CD4-positive, alpha-beta T cell treated with Interleukin-17A for 4 hours (primary cell): Measurements from ENCODE around the gene AMBRA1.

Experiments used
- DNase-seq: peaks from one replicate; pipeline ENCODE4 v3.0.0-alpha.2; 2020; ENCODE audit warnings: mixed read lengths

The AMBRA1 gene

GRCh38 chr11:46574656-46575055 is 19.2 kb downstream of the AMBRA1 start:
- DNase-seq = no peak

DNA sequence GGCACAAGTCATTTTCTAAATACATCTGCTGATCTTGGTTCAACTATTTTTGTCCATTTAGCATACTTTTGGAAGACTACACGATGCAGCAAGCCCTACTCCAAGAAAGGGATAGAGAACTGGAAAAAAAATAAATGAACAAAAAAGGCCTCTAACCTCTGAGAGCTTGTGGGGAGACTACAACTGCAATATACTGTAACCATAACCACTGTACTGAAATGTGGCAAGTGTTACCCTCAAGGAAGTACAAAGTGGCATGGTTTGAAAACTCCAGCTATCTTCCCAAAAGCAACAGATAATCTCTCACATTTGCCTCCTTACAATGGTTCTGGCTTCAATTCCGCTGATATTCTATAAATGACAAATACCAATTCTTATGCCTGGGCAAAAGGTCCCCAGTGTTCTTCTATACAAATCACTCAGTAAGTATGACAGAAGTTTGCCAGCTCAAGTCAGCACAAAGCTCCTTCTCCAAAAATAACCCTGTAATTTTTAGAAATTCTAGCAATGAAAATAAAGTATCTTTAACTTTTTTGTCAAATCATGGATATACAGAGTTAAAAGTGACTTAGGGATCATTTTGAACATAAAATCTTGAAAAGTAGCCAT is 22.9 kb downstream of the AMBRA1 start:
- DNase-seq = no peak

DNA sequence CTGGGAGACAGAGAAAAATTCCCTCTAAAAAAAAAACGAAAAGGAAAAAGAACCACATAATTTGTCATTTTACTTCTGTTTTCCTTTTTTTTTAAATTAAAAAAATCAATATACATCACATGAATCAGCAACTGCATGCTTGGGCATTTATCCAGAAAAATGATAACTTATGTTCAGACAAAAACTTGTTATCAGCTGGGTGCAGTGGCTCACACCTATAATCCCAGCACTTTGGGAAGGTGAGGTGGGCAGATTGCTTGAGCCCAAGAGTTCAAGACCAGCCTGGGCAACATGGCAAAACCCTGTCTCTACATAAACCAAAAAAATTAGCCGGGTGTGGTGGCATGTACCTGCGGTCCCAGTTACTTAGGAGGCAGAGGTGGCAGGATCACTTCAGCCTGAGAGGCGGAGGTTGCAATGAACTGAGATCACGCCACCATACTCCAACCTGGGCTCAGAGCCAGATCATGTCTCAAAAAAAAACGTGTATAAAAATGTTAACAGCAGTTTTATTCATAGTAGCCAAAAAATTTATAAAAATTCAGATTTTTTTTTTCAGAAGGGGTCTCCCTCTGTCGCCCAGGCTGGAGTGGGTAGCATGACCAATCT is 28.5 kb downstream of the AMBRA1 start:
- DNase-seq = no peak

DNA sequence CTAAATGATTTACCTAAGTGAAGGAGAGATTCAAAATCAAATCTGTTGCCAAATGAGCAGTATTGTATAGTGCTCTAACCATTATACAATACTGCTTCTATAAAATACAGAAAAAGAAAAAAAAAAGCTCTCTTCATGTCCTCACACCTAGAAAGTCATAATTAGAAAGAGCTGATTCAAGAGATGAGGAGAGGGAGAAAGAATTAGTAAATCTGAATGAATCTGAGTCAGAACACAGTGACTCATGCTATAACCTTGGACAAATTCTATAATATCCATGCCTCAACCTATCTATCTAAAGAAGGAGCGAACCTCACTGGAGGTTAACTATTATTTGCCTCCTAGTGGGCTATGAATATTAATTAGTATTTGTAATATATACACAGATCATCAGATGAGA is 29.4 kb downstream of the AMBRA1 start:
- no peak for DNase-seq

GRCh38 chr11:46562527-46562926 is 31.3 kb downstream of the AMBRA1 start:
- DNase-seq = no peak

DNA sequence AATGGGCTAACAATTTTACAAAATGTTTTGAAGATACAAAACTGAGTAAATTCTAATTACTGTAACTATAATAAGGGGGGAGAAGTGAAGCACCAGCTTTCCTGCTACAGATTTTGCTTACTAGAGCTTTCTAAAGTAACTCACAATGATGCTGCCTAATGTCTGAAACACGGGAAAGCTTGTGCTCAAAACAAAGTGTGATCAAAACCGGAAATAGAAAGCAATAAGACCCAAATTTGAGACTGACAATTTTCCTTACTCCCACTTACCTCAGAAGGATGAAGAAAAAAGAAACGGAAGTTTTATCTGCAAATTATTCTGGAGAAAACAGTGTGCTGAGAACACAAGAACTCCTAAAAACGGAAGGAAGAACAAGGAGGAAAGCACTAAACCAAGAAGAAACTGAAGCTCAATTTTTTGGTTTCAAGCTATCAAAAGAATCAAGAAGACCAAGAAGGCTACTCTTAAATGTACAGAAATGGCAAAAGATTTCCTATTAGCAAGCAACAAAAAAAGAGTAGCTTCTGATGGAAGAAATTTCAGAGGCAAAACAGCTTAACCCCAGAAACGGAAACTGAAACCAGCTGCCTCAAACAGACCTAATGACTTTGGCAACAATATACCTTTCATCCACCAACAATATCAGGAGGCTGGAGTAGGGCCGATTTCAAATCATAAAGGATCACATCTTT is 33.4 kb downstream of the AMBRA1 start:
- peak; percentile 25 for DNase-seq

DNA sequence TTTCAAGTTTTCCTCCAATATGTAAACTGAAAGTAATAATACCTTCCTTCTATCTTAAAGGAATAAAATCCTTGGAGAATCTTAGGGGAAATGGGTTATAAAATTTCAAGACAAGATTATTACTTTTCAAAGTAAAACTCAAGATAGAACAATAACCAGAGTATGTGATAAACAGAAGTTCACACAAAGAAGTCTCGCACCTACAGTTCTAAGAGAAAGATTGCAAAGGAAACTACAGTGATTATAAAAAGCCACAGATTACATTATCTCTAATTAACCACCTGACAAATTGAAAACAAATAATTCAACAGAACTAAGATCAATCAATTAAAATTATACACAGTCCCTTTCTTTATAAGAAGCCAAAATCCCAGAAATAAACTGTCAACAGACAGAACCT is 34.0 kb downstream of the AMBRA1 start:
- DNase-seq = no peak

- DNase-seq = no peak
Observed at GRCh38 chr11:46557684-46558151, 36.1 kb downstream of the AMBRA1 start.

GRCh38 chr11:46555267-46556054 is 38.4 kb downstream of the AMBRA1 start:
- DNase-seq = no peak

DNA sequence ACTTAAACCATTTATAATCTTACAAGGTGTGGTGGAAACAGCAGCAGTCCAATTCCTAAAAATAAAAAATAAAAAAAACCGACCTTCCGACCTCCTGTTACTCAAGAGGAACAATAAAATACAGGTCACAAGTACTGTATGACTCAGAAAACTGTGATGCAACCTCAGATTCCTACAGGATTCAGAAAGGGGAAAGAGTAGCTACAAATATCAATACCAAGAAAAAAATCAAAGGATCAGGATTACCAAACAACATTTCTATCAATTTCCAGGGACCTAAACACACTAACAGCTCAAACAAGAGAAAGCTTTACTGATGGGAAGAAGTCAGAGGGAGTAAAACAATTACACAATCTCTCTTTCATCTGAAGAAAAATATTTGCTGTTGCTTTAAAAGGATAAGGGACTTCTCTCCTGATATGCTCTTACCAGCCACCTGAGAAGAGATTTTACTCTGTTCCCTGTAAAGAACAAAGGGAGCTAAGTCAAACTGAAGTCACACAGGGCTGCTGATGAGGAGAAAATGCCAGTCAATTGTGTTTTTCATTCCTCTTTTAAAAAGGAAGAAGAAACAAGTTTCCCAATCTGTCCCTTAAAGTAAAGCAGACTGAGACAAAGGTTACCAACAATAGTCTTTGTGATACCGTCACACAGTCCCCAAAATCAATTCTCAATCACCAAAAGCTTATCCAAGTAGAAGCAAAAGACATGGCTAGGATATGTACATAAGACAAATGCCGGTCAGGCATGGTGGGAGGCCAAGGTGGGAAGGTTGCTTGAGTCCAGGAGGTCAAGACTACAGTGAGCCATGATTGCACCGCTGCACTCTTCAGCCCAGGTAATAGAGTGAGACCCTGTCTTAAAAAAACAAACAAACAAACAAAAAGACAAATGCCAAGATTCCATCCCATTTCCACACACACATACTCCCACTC is 39.3 kb downstream of the AMBRA1 start:
- DNase-seq = no peak

DNA sequence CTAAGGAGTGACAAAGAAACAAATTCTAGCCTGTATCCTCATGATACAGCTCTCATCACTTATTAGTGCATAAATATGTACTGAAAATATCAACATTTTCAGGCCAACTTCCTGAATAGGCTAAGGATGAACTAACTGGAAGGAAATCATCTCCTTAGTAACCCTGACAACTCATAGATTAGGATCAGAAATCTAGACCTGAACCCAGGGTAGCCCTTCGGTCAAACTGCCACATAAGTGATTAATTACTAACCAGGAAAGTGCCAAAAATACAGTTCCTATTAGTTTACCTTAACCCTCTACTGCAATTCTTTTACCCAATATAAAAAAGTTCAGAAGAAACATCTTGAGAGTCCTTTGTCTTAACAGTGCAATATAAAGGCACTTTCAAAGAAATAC is 40.0 kb downstream of the AMBRA1 start:
- DNase-seq = no peak

DNA sequence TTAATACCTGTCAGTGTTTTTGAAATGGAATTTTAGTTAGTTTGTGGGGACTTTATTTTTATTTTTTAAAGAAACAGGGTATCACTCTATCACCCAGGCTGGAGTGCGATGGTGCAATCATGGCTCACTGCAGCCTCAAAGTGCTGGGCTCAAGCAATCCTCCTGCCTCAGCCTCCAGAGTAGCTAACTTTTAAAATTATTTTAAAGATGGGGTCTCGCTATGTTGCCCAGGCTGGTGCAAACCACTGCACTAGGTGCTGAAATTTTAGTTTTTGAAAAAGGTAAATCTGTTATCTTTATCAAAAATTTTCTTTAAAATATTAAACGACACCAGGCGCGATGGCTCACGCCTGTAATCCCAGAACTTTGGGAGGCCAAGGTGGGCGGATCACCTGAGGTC is 42.6 kb downstream of the AMBRA1 start:
- no peak for DNase-seq

DNA sequence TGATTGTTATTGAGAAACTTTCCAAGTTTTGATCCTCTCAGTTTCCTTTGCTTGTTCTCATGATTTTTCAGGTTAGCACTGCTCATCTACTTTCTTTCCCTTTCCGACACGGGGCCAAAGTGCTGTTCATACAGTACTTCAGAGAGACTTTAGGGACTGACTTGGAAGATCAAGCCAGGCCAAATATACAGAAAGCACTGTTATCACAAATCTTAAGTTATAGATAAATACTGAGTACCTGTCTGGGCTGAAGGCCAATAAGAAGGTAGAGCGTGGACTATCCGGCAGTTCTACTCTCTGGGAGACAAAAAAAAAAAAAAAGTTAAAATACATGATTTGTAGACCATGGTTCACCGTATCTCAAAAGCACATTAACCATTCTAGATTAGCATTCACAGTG is 46.2 kb downstream of the AMBRA1 start:
- no peak for DNase-seq

GRCh38 chr11:46543564-46543963 is 50.3 kb downstream of the AMBRA1 start:
- no peak for DNase-seq

DNA sequence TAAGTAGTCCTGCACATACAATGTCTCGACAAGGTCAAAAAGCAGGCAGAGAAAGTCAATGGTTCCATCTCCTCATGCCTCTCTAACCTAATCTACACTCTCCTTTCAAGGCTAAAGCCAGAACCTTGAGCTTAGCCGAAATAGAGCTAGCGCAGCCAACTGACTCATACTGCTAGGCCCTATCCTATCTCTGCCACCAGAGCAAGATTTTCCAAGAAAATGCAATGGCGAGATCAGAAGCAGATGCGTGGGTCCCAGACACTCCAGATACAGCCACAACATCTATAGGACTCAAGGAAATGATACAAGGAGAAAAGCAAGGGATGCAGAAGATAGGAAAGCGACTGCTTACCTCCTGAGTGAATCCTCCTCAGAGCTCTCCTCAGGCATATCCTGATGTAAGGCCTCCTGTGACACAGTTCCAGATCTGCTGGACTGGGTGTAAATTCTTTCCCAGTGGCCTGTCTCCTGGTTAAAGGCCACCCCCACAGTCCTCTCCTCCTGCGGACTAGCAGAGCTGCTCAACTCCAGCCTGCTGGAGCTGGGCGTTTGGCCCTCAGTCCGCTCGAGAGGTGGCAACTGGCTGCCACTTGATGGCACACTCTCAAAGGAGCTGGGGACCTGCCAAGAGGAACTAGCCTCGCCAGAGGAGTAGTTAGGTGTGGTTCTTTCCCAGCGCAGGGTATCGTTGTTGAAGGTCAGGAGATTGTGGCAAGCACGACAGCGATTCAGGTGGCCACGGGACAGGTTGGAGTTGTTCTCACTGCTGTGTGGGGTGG is 52.0 kb downstream of the AMBRA1 start:
- DNase-seq = no peak

DNA sequence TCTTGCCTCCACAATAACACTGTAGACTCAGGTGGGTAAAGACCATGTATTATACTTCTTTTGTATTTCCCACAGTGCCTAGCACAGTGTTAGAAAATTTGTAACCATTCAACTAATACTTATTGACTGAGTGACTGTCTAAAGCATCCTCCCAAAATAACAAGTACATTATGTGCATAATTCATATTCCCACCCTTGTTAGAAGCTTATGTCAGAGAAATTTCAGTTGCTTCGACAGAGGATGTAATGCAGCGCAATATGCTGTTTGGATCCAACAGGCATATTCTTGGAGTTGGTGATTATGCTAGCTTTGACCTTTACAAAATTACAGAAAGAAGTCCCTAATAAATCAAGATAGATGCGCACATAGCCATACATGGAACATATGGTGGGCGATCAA is 53.0 kb downstream of the AMBRA1 start:
- DNase-seq = no peak

DNA sequence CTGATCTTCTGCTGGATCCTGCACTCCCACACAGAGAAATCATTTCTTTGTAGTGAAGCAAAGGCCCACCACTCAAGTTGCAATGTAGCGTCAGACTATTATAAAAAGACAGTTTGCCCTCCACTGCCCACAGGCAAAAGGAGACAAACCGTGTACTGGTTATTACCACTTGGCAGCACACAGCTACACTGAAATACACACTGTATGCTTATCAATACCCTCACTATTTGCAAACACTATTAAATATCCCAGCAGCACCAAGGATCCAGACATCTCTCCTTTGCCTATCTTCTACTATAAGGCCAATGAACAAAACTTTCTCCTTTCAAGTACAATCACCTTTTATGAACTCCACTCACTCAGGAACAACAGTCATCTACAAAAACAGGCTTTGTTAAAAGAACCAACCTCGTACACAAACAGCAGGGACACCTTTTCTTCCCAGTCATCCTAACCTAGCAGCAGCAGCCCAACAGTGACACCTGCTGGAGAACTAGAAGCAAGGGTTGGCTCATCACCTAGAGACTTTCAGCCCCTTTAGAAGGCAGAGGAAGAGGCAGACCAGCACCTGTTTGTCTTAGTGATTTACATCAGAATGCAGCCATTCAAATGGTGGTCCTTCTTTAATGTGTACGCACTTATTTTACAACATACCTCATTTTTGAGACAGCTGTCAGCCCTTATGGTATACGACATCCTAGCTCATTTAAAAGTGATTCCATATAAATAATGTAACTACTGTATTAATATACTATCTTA is 56.1 kb downstream of the AMBRA1 start:
- peak; percentile 65 for DNase-seq

- no peak for DNase-seq
Observed at GRCh38 chr11:46537121-46537520, 56.7 kb downstream of the AMBRA1 start.

DNA sequence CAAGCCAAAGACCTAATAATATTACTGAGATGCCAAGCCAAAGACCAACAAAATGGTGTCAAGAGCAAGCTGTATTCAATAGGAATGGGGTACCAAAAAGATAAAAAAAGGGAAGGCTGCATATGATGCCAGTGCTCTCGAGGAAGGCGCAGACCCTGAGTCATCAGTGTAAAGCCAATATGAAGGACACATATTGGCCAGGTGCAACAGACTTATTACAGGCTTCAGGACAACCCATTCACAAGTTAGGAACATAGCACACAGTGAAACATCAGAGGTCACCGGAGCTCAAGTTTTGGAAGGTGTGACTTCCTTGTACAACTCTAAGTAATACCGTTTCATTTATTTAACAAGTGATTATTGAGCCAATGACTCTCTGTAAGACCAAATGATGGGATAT is 58.1 kb downstream of the AMBRA1 start:
- no peak for DNase-seq

DNA sequence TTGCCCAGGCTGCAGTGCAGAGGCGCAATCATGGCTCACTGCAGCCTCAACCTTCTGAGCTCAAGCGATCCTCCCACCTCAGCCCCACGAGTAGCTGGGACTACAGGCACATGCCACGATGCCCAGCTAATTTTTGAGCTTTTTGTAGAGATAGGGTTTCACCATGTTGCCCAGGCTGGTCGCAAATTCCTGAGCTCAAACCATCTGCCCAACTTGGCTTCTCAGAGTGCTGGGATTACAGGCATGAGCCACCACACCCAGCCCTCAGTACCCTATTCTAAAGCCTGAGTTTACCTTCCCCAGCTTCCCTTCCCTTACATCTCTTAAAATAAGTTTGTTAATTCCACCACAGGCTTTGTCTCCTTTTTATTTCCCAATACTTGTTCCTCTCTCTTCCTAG is 59.1 kb downstream of the AMBRA1 start:
- DNase-seq = no peak
